Type B pancreatic cell (in vitro differentiated cells): ENCODE measurements around the gene COL15A1. TPM values are rescaled to one million over a fixed set of nuclear protein-coding genes. Genes with fewer than 3 reads are reported as not detected.
A peak's percentile ranks its signal among the peaks of the same experiment; 100 is the strongest.
"Not testable (repeated sequence)": the region's sequence is repeated elsewhere in the genome, so short reads cannot be mapped to it uniquely, and the experiment has no call there.

Source experiments
- DNase-seq: peaks from one replicate; pipeline ENCODE4 v3.0.0; 2021; ENCODE audit warnings: mixed read lengths; ENCODE audit not compliant: unreplicated experiment; ENCODE audit errors: extremely low spot score
- H3K27ac Mint-ChIP-seq: 2 replicates; pipeline ENCODE4 v1.8.0; 2021; ENCODE audit warnings: mild to moderate bottlenecking, mixed read lengths
- H3K27me3 Mint-ChIP-seq: 2 replicates; pipeline ENCODE4 v1.8.0; 2021; ENCODE audit warnings: mixed read lengths
- H3K36me3 Mint-ChIP-seq: 2 replicates; pipeline ENCODE4 v1.8.0; 2021; ENCODE audit warnings: mixed read lengths
- H3K4me1 Mint-ChIP-seq: one replicate; pipeline ENCODE4 v1.8.0; 2021; ENCODE audit warnings: mixed read lengths; ENCODE audit not compliant: unreplicated experiment
- H3K4me3 Mint-ChIP-seq: 2 replicates; pipeline ENCODE4 v1.8.0; 2021; ENCODE audit warnings: mild to moderate bottlenecking, mixed read lengths
- H3K9me3 Mint-ChIP-seq: 2 replicates; pipeline ENCODE4 v1.8.0; 2021; ENCODE audit warnings: mixed read lengths
- total RNA-seq: library from RNA; stranded (reverse); gene quantifications from 2 replicates; pipeline ENCODE4 v1.2.1, GENCODE V29; 2021; ENCODE audit warnings: low replicate concordance
- TF ChIP-seq, protein P1 (sequence below): fragments of 200-600 bp; sonication (generic); conservative IDR thresholded peaks from 2 replicates; pipeline ENCODE4 v1.5.0; 2021; ENCODE audit warnings: antibody characterized with exemption, mild to moderate bottlenecking

Gene COL15A1
- total RNA-seq, 1 donor from 2014 or later: 0.68 TPM

DNA sequence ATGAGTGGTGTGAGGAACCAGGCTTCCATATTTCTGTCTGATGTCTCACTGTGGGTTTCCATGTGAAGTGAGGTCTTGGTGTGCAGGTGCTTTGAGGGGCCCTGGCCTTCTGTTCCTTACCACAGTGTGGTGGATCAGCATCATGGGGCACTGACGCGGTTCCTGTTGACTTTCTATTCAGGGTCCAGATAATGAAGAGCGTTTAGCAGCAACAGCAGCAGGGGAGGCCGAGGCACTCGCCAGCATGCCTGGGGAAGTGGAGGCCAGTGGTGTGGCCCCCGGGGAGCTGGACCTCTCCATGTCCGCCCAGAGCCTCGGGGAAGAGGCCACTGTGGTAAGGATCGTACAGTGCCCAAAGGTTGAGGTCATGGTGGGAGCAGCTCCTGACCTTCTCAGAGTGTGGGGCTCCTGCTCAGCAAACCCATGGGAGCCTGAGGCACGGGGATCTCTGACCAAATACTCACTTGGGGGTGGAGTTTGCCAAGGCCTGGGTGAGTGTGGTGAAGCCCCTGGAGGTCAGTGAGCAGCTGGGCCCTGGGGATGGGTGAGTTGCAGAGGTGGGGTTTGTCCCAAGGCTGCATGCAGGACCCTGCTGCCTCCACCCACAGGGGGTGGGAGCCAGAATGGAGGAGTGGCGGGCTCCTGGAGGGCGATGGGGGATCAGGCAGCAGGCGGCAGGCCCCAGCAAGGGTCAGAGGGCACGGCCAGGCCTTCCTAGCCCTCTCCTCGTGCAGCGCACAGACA lies 61.2 kb downstream of the COL15A1 start:
- DNase-seq: peak; percentile 58
- Mint-ChIP-seq H3K27ac (no peak overlapping the region), H3K9me3 (peaks cover 1% of the 10 kb centered on the region), H3K36me3 (no peaks in the 10 kb centered on the region), H3K4me1 (peaks cover 5% of the 10 kb centered on the region), H3K27me3 (peaks cover 17% of the 10 kb centered on the region), H3K4me3 (no peak overlapping the region)
- TF ChIP-seq, protein P1, sequence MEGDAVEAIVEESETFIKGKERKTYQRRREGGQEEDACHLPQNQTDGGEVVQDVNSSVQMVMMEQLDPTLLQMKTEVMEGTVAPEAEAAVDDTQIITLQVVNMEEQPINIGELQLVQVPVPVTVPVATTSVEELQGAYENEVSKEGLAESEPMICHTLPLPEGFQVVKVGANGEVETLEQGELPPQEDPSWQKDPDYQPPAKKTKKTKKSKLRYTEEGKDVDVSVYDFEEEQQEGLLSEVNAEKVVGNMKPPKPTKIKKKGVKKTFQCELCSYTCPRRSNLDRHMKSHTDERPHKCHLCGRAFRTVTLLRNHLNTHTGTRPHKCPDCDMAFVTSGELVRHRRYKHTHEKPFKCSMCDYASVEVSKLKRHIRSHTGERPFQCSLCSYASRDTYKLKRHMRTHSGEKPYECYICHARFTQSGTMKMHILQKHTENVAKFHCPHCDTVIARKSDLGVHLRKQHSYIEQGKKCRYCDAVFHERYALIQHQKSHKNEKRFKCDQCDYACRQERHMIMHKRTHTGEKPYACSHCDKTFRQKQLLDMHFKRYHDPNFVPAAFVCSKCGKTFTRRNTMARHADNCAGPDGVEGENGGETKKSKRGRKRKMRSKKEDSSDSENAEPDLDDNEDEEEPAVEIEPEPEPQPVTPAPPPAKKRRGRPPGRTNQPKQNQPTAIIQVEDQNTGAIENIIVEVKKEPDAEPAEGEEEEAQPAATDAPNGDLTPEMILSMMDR: no peak

DNA sequence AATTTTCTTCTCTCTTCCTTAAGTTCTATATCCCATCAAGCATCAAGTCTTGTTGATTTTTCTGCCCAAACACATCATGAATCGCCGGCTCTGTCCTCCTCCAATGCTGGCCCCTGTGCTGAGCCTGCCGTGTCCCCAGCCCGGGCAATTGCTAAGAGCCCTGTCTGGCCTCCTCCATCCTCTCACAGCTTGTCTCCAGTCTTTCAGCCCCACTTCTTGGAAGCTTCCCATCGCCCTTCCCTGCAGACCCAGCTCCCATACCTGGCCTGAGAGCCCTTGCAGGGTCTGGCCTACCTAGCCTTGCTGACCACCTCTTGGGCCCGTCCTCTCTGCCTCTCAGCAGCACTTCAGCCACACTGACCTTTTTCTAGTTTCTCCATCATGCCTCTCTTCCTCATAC lies 61.9 kb downstream of the COL15A1 start:
- H3K9me3 Mint-ChIP-seq: peaks cover 6% of the 10 kb centered on the region
- H3K4me3 Mint-ChIP-seq: no peak overlapping the region
- no peak overlapping the region for H3K27ac Mint-ChIP-seq
- no peaks in the 10 kb centered on the region for H3K36me3 Mint-ChIP-seq
- TF ChIP-seq, protein P1: no peak
- H3K4me1 Mint-ChIP-seq: peaks cover 5% of the 10 kb centered on the region
- DNase-seq: peak; percentile 25
- H3K27me3 Mint-ChIP-seq: peaks cover 16% of the 10 kb centered on the region

DNA sequence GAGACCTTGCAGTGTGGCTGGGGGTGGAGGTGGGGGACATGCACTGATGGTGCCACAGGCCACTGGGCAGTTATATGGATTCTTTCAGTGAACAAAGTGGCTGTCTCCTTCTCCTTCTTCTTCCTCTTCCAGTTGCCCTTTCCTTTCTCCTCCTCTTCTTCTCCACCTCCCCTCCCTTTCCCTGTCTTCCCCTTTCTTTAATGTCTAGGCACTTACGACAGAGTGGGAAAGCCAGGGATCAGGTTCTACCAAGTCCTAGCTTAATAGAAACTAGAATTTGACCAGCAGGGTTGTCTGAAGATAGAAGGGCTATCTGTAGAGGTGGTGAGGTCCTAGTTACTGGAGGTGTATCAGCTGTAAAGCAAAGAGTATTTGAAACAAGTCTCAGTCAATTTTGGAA lies 62.8 kb downstream of the COL15A1 start:
- TF ChIP-seq, protein P1: no peak
- H3K9me3 Mint-ChIP-seq: peaks cover 6% of the 10 kb centered on the region
- H3K27ac Mint-ChIP-seq: no peak overlapping the region
- no peak for DNase-seq
- no peak overlapping the region for H3K4me3 Mint-ChIP-seq
- peaks cover 1% of the 10 kb centered on the region for H3K4me1 Mint-ChIP-seq
- no peaks in the 10 kb centered on the region for H3K36me3 Mint-ChIP-seq
- H3K27me3 Mint-ChIP-seq: peaks cover 15% of the 10 kb centered on the region

DNA sequence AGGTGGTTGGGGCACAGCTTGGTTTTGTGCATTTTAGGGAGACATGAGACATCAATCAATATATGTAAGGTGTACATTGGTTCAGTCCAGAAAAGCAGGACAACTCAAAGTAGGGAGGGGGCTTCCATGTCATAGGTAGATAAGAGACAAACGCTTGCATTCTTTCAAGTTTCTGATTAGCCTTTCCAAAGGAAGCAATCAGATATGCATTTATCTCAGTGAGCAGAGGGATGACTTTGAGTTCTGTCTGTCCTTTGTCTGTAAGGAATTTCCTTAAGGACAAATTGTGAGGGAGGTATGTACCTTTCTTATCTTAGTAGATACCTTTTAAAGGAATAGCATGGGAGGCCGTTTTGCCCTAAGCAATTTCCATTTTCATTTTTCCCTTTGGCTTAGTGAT lies 63.3 kb downstream of the COL15A1 start:
- DNase-seq: no peak
- H3K4me3 Mint-ChIP-seq: no peak overlapping the region
- no peak overlapping the region for H3K27ac Mint-ChIP-seq
- TF ChIP-seq, protein P1: no peak
- no peaks in the 10 kb centered on the region for H3K4me1 Mint-ChIP-seq
- peaks cover 6% of the 10 kb centered on the region for H3K9me3 Mint-ChIP-seq
- H3K27me3 Mint-ChIP-seq: peaks cover 15% of the 10 kb centered on the region
- H3K36me3 Mint-ChIP-seq: no peaks in the 10 kb centered on the region

- no peak for DNase-seq
- no peak overlapping the region for H3K4me3 Mint-ChIP-seq
- peaks cover 15% of the 10 kb centered on the region for H3K27me3 Mint-ChIP-seq
- H3K9me3 Mint-ChIP-seq: peaks cover 10% of the 10 kb centered on the region
- H3K27ac Mint-ChIP-seq: no peak overlapping the region
- H3K4me1 Mint-ChIP-seq: no peaks in the 10 kb centered on the region
- TF ChIP-seq, protein P1: no peak
- H3K36me3 Mint-ChIP-seq: no peaks in the 10 kb centered on the region
Measured at GRCh38 chr9:99008203-99008602, 64.5 kb downstream of the COL15A1 start.

DNA sequence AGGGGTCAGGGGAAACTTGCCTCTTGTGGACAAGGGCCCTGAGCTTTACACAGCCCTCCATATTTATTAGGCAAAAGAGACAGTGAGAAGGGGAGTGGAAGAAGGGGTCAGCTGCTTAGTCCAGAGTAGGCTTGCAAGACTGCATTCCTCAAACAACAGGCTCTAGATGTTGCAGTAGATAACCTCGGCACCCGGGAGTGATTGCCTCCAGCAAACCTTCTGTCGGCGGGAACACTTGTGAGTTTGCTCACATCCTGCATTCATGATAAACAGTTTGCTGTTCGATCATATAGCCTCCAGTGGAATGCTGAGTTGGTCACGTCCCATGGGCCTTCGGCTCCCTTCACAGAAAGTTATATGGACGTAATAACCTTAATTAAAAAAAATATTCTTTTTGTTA lies 66.7 kb downstream of the COL15A1 start:
- not testable (repeated sequence) for H3K27me3 Mint-ChIP-seq, DNase-seq, H3K27ac Mint-ChIP-seq, H3K9me3 Mint-ChIP-seq, H3K4me1 Mint-ChIP-seq, H3K36me3 Mint-ChIP-seq
- peak overlapping the region; percentile 17 for H3K4me3 Mint-ChIP-seq
